ENCODE measurements around the gene CGGBP1.

GRCh38 chr3:88092270-88092669 is 33.5 kb upstream of the CGGBP1 start:
- no peak for TF ChIP-seq CTCF (IDR thresholded peaks at IDR 0.05)
- no peak for TF ChIP-seq POLR2A (IDR thresholded peaks at IDR 0.05)

Data from heart left ventricle (tissue), 13 donors.